Hippocampal formation (tissue), 2 donors: ENCODE data around the gene GSTP1.

ENCODE experiments used
- DNase-seq, 2 donors: peaks; one replicate each; lab custom pipeline; 2025; lab: John Stamatoyannopoulos, UW

GSTP1 gene

GRCh38 chr11:67630228-67630942 is 46.8 kb downstream of the GSTP1 start:
- DNase-seq: peak; percentile 96 to 99

- no peak for DNase-seq
Observed at GRCh38 chr11:67630943-67631331, 47.3 kb downstream of the GSTP1 start.

GRCh38 chr11:67631411-67631810 is 47.8 kb downstream of the GSTP1 start:
- DNase-seq: no peak

- DNase-seq: no peak
Observed at GRCh38 chr11:67631853-67632174, 48.2 kb downstream of the GSTP1 start.

- no peak for DNase-seq
Observed at GRCh38 chr11:67632175-67632981, 48.8 kb downstream of the GSTP1 start.

- DNase-seq: no peak
Observed at GRCh38 chr11:67632982-67633755, 49.6 kb downstream of the GSTP1 start.

GRCh38 chr11:67633758-67634365 is 50.2 kb downstream of the GSTP1 start:
- DNase-seq: no peak

GRCh38 chr11:67634366-67635230 is 51.0 kb downstream of the GSTP1 start:
- DNase-seq: no peak

- no peak for DNase-seq
Observed at GRCh38 chr11:67635231-67635521, 51.6 kb downstream of the GSTP1 start.
